Stromal cell of bone marrow (primary cell): ENCODE measurements around the gene EPN3.

Experiments
- DNase-seq: peaks from one replicate; pipeline ENCODE4 v3.0.0-alpha.2; 2012; ENCODE audit warnings: low read depth

Gene EPN3

DNA sequence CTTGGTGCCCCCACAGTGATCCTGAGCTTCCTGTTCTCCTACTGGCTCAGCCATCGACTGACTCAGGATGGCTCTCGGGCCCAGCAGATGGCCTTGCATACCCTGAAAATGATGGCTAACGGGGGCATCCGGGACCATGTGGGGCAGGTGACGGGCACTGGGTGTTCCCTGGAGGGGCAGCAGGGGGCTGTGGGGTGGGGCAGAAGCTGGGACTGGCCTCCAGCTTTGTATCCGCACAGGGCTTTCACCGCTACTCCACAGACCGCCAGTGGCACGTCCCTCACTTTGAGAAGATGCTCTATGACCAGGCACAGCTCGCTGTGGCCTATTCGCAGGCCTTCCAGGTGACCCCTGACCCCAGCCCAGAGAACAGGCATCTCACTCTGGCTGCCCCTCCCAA, 17.4 kb downstream of the EPN3 start:
- no peak for DNase-seq

DNA sequence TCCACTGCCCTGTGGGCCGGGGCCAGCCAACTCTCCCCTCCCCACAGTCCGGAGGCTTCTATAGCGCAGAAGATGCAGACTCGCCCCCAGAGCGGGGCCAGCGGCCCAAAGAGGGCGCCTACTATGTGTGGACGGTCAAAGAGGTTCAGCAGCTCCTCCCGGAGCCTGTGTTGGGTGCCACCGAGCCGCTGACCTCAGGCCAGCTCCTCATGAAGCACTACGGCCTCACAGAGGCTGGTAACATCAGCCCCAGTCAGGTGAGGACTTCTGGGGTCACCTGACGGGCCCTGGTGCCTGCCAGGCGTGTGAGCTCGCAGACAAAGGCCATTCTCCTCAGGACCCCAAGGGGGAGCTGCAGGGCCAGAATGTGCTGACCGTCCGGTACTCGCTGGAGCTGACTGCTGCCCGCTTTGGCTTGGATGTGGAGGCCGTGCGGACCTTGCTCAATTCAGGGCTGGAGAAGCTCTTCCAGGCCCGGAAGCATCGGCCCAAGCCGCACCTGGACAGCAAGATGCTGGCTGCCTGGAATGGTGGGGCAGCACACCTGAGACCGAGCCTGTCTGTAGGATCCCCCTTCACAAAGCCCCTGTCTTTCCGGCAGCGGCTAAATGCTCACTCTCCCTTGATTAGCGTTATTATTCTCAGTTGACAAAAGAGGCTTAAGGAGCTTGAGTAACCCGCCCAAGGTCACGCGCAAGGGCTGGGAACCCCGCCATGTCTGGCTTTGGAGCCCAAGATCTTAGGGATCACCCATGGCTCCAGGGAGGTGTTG, 18.3 kb downstream of the EPN3 start:
- DNase-seq, result peak; percentile 66

DNA sequence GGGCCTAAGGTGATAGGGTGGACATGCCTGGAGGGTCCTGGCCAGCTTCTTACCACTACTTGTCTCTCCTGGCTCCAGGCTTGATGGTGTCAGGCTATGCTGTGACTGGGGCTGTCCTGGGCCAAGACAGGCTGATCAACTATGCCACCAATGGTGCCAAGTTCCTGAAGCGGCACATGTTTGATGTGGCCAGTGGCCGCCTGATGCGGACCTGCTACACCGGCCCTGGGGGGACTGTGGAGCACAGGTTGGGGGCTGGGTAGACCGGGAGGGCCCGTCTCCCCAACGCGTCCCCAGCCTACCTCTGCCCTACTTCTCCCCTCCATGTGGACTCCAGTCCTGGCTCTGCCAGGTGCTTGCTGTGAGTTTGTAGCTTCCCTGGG, 18.9 kb downstream of the EPN3 start:
- no peak for DNase-seq

DNA sequence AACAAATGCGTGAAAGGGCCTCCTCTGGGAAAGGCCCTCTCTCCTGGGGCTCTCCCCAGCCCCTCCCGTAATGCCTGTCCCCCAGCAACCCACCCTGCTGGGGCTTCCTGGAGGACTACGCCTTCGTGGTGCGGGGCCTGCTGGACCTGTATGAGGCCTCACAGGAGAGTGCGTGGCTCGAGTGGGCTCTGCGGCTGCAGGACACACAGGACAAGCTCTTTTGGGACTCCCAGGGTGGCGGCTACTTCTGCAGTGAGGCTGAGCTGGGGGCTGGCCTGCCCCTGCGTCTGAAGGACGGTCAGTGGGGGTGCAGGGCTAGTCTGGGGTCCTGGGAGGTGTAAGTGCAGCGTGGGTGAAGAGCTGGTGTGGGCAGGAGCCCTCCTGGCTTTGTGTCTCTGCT, 19.3 kb downstream of the EPN3 start:
- DNase-seq, result no peak

DNA sequence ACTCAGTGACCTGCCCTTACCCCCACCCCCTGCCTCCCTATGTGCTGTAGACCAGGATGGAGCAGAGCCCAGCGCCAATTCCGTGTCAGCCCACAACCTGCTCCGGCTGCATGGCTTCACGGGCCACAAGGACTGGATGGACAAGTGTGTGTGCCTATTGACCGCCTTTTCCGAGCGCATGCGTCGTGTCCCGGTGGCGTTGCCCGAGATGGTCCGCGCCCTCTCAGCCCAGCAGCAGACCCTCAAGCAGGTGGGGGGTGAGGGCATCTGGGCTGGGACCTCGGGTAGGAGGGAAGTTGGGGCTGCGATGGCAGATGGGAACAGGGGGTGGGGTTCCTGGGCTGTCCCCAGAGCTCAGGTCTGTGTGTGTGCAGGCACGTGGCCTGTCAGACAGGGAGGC, 21.7 kb downstream of the EPN3 start:
- no peak for DNase-seq

DNA sequence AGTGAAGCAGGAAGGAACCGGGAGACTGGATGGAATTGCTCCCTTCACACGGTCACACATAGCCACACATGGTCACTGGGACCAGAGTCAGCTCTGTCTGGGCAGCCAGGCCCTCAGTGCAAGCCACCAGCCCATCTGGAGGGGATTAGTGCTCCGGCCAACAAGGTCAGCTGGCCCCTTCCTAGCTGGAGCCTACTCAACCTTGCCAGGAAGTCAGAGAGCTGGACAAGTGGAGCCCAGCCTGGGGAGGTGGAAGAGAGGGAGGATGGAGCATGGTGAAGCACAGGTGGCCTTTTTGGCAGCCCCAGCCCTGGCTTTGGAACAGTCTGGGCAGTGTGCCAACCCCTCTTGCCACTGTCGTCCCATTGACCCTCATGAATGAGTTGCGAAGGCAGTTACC, 24.3 kb downstream of the EPN3 start:
- DNase-seq, result no peak

DNA sequence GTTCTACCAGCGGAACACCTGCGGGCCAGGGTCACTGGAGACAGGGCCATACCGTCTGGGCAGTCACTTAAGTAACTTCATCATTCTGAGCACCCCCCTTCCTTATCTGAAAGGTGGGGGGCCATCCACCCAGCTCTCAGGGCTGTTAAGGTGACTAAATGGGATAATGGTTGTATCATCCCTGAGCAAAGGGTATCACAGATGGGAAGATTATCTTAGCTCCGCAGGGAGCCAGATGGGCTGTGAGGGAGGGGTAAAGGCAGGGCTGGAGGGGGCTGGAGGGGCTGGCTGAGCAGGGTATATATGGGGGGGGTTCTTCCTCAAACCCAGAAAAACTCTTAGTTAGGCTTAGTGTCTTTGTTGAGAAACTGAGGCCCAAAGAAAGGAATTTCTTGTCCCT, 25.1 kb downstream of the EPN3 start:
- DNase-seq, result no peak

DNA sequence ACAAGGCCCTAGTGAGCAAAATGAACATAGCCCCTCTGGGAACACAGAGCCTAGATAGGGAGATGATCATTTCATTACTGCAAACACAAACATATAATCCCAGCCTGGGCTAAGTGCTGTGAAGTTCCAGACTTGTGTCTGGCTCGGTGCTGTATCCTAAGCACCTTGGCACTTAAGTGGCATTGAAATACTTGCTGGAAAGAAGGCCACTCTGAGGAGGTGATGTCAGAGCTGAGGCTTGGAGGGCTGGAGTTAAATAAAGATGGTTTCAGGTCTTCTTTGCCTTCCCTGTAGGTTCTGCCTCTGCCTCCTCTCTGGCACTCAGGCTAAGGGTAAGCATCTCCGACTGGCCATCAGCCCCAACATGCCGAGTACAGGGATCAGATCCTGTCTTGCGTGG, 25.6 kb downstream of the EPN3 start:
- no peak for DNase-seq

DNA sequence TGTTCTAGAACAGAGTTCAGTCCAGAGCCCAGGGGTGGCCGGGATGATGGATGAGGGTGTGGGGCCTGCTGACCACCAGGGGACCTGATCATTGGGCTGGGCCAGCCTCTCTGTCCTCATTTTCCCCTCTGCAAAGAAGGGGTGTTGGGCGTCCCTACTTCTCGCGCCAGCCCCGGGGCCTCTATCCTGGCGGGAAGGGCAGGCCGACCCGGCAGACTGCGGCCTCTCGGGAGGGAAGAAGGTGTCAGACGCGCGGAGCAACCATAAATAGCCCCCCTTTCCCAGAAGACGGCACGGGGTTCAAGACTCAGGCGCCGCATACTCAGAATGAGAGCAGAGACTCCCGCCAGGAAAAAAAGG, 26.0 kb downstream of the EPN3 start:
- DNase-seq, result no peak

DNA sequence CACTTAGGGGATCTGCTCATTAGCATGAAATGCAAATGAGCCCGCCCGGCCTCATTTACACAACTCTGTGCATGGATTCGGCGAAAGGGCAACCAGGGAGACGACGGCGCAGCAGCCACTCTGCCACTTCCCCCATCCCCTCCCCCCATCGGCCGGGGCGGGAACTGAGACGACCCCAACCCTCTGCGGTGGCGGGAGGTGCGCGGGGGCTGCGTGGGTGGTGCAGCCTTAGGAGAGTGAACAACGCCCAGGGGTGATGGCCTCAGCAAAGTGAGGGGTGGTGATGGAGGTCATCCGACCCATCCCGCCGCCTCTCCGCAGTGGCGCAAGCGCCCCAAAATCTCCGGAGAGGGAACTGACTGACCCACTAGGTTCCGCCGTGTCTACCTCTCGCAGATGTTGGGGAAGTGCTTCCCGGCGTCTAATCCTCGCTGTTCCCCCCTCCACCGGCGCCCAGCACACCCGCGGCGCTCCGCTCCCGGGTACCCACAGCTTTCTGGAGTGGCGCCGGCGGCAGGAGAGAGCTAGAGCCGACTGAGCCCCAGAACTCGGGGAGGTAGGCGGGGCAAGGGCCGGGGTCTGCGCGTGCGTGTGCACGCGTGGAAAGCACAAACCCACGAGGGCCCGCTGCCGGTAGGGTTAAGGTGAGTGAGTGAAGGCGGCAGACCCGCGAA, 26.5 kb downstream of the EPN3 start:
- no peak for DNase-seq

DNA sequence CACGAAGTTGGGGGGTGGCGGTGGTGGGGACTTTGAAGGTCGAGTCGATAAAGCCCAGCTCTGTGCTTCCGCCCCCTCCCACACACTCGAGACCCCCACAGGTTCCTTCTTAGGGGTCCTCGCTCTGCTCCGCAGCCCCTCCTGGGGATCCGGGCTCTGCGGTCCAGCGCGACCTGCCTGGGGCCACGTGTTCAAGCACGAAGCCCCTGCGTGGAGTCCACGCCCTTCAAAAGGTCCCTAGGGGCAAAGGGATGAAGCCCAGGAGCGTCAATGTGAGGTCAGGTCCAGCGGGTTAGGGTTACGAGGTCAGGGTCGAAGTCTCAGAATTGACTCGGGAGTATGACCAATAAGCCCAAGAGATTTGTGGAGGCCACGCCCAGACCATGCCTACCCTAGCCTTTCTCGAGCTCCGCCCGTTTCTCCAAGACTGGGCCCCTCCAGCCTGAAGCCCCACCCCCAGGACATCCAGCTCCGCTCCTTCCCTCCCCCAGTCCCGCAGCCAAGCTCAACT, 27.2 kb downstream of the EPN3 start:
- DNase-seq, result peak; percentile 33

DNA sequence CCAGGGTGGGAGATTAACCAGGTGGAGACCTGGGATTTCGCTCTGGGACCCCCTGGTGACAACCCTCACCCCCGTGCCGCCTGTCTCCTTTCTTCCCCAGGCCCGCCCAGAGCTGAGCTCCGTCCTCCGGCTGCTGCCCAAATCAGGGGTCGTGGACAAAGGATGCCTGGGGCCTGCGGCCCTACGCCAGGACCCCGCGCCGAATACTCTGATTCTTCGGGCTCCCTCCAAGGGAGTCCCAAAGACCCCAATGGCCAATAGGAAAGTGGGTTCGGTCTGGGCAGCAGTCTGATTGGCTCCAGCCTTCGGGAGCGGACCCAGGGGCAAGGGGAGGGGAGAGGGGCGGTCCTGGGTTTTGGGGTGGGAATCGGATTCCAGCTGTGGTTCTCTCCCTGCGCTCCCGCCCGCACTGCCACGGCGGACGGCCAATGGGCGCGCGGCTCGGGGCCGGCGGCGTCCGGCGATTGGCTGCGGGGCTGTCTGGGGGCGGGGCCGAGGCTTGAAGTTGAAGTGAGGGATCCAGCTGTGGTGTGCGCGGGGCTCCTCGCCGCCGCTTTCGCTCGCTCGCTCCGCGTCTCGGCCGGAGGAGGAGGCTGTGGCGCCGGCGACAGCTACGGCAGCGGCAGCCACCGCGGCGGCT, 27.8 kb downstream of the EPN3 start, which contains the start of gene CACNA1G:
Gene CACNA1G (plus strand): TSS at position 531 of the 640 bp plus-strand sequence. CDS start 745 bp downstream, outside the sequence.
- DNase-seq, result peak; percentile 74

DNA sequence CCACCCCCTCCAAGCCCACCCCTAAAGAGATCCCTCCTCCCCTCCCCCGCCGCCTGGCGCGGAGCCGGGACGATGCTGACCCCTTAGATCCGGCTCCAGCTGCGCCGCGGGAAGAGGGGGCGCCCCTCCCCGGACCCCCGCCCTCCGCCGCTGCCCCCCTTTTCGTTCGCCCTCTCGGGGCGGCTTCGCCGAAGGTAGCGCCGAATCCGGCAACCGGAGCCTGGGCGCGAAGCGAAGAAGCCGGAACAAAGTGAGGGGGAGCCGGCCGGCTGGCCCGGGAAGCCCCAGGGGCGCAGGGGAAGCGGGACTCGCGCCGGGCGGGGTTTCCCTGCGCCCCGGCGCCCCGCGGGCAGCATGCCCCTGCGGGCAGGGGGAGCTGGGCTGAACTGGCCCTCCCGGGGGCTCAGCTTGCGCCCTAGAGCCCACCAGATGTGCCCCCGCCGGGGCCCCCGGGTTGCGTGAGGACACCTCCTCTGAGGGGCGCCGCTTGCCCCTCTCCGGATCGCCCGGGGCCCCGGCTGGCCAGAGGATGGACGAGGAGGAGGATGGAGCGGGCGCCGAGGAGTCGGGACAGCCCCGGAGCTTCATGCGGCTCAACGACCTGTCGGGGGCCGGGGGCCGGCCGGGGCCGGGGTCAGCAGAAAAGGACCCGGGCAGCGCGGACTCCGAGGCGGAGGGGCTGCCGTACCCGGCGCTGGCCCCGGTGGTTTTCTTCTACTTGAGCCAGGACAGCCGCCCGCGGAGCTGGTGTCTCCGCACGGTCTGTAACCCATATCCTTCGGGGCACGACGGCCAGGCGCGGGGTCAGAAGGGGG, 28.6 kb downstream of the EPN3 start:
- no peak for DNase-seq

DNA sequence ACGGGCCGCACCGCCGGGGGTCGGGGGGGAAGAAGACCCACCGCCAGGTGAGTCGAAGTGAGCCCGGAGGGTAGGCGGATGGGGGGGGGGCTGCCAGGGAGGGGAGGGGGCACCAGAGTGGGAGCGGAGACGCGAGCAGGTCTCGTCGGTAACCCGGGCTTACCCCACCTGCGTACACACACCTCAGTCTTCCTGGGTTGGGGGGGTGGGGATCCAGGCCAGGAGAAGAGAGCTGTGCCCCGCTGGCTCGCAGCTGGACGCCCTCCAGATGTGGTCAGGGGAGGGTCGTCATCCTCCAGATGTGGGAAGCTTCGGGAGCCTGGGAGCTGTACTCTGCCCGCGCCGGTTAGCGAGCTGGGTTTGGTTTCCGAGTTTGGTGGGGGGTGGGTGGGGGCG, 29.2 kb downstream of the EPN3 start:
- no peak for DNase-seq

DNA sequence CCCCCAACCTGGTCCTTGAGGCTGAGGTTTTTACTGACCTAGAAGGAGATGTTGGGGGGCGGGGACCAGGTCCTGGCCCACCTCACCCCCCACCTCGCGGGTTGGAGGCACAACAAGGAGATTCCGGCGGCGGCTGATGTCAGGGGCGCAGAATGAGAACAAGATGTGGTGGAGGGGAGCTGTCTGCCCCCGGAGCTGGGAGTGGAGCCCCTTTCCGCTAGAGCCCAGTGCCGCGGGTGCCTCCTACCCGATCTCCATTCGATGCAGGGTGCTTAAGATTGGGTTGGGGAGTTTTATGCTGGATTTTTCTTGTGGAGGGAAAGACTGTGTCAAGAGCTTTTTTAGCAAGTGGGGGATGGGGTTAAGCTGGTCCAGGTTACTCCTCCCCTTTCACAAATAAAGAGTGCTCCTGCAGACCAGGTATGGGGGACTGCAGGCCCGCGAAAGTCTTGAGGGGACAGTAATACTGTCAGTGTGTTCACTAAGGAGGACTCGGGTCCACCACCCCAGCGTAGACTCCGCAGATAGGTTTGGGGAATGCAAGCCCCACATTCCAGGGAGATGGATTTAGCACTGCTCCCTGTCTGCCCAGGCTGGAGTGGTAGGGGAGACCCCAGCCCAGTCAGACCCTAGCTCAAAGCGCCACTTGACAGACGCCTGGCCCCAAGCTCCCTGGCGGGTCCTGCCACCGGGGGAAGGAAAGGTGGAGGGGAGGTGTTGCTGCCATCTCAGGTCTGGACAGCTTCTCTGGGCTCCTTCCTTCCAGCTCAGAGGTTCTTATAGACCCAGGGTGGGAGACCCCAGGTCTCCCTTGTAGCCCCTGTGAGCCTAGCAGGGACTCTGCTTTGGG, 29.9 kb downstream of the EPN3 start:
- no peak for DNase-seq

DNA sequence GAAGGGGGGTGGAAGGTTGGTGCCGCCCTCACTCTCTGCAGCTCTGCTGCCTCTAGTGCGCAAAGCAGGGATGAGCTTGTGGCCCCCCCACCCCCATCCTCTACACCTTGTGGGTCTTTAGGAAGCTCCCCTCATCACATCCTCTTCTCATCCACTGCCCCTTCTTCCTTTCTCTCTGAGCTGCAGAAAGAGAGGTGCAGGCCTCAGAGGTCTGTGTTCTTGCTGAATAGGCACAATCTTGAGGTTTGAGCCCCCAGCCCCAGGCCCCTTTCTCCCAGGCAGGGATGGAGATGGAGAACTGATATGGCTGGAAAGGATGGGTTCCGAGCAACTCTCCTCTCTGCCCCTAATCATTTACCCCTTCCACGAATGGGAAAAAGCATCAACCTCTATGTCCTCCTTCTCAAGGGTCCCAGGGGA, 30.6 kb downstream of the EPN3 start:
- DNase-seq, result no peak

DNA sequence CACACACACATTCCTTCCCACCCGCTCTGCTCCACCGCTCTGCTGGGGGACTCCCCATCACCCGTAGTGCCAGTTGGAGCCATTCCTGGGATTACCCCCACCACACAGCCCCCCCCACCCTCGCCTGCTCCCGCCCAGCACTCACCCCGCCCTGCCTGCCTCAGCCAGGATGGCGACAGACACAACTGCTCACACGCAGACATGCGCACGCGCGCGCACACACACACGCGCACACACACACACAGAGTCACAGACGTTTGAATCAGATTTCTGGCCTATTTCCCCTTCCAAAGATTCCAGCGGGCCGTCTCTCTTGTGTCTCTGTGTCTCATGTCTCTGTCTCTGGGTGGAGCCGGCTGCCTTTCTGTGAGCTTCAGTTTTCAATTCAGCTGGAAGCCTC, 32.4 kb downstream of the EPN3 start:
- peak; percentile 76 for DNase-seq

DNA sequence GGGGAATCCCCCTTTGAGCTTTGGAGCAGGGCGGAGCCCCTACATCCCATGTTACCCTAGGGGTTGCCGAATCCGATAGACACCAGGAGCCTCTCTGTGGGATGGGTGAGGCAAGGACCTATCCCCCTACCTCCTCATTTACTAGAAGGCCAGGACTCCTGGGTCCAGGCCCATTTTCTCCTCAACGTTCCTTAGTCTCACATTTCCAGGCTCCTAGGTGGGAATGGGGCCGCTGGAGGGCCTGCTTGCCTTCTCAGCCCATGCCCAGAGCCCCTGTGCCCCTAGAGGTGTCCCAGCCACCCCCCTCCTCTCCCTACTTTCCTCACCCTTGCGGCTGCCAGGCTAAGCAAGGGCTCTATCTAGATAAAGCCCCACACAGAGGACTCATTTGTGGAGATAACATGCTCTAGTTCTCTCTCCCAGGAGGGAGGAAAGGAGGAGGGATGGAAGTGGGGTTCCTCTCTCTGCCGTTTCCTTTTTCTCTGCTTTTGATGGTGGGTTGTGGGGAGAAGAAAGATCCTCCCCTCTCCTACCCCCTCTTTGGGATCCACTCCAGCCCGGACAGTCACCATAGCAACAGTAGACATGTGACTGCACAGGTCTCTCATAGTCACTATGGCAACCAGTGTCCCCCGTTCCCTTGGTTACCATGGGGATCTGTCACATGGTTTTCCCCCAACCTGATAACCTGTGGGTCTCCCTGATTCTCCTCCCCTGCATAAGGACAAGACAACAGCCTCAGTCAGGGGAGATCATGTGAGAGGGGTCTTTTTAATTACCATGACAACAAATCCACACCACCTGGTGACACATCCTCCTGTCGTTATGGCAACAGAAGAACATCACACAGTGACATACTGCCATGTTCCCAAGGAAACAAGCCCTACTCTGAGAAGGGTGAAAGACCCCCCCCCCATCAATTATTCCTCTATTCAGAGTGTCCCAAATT, 33.1 kb downstream of the EPN3 start:
- DNase-seq, result no peak

DNA sequence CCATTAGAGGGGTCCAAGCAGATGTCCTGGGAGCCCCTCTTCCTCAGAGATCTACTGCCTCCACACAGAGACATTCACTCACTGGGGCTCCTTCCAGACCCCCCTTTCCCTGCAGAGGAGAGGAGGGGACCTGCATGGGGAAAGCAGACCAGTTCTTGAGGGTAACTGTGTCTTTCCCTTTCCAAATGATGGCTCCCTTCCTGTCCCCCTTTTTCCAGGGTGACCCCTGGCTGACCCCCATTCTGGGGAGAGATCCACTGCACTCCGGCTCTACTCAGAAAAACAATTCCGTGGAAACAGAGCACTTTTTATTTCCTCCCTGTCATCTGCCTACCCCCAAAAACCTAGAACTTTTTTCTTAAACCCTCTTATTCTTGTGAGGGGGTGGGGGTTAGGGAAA, 34.4 kb downstream of the EPN3 start:
- DNase-seq, result no peak

DNA sequence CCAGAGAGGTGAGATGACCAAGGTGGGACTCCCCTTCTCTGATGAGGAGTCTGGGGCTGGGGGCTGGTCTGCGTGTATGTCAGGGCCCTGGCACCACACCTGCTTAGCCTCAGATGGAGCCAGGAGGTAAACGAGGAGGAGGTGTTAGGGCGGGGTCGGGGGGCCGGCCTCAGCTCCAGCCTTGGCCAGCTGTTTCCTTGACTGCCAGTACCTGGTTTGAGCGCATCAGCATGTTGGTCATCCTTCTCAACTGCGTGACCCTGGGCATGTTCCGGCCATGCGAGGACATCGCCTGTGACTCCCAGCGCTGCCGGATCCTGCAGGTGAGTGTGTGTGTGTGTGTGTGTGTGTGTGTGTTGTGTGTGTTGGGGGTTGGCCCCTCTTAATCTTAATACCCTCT, 36.1 kb downstream of the EPN3 start:
- DNase-seq, result no peak
